B cell (primary cell): Measurements from ENCODE around the gene WDR5B. TPM values are rescaled to one million over a fixed set of nuclear protein-coding genes. Genes with fewer than 3 reads are reported as not detected.

ENCODE experiments used
- ATAC-seq: fragments of 200-7000 bp; cut with Tn5 transposase; one replicate; pipeline ENCODE4 v1.10.0; 2021; ENCODE audit warnings: low read depth, mild to moderate bottlenecking, moderate number of reproducible peaks, moderate library complexity
- CTCF ChIA-PET: fragments of 350-600 bp; sonication (Branson Sonifier 250); formaldehyde crosslinking; loops from one replicate; lab custom pipeline; 2021; ENCODE audit warnings: antibody characterized with exemption, inconsistent platforms; lab: Charles Lee
- POLR2A ChIA-PET: fragments of 350-600 bp; sonication (Branson Sonifier 250); formaldehyde crosslinking; loops from one replicate; lab custom pipeline; 2021; ENCODE audit warnings: antibody characterized with exemption; lab: Charles Lee
- DNase-seq: peaks from one replicate; pipeline ENCODE4 v3.0.0; 2013
- H2AFZ ChIP-seq: 2 replicates; pipeline ENCODE4 v1.6.1; 2012; ENCODE audit warnings: mild to moderate bottlenecking, low read depth, low read length; ENCODE audit not compliant: insufficient read depth, poor library complexity, severe bottlenecking
- H3K27ac ChIP-seq, 2 donors: 1 replicate in 1 of 2; 2 replicates in 1 of 2; pipeline ENCODE4 v1.5.1; 2012 to 2013; ENCODE audit warnings: low read length in 2 of 2, mild to moderate bottlenecking in 2 of 2, moderate library complexity in 1 of 2
- H3K27me3 ChIP-seq, 4 experiments: fragments of 200-600 bp in 1 of 4; sonication (generic) in 1 of 4; replicated peaks in 1 of 4; 1 replicate in 2 of 4; 2 replicates in 2 of 4; pipeline versions ENCODE4 v1.6.1 to v1.7.0; 2013 to 2016; ENCODE audit warnings: low read length in 3 of 4, mild to moderate bottlenecking in 2 of 4, mixed read lengths in 1 of 4, moderate library complexity in 1 of 4; ENCODE audit not compliant: insufficient read depth in 4 of 4, control insufficient read depth in 3 of 4; ENCODE audit errors: control extremely low read depth in 1 of 4
- H3K36me3 ChIP-seq, 2 experiments: replicated peaks in 1 of 2; 1 replicate in 1 of 2; 2 replicates in 1 of 2; pipeline versions ENCODE4 v1.6.1 to v1.7.1; 2013; ENCODE audit warnings: low read length in 1 of 2; ENCODE audit not compliant: insufficient read depth in 2 of 2, control insufficient read depth in 1 of 2; ENCODE audit errors: control extremely low read depth in 1 of 2, extremely low read depth in 1 of 2
- H3K4me1 ChIP-seq, 2 donors: fragments of 200-600 bp in 1 of 2; sonication (generic) in 1 of 2; 1 replicate in 1 of 2; 2 replicates in 1 of 2; pipeline versions ENCODE4 v1.5.1 to v1.6.1; 2013 to 2017; ENCODE audit warnings: low read length in 2 of 2; ENCODE audit not compliant: control insufficient read depth in 2 of 2, insufficient read depth in 2 of 2
- H3K4me2 ChIP-seq: replicated peaks from 2 replicates; pipeline ENCODE3; 2012; ENCODE audit warnings: mild to moderate bottlenecking, low read depth, low read length; ENCODE audit not compliant: poor library complexity, severe bottlenecking
- H3K4me3 ChIP-seq, 5 experiments: fragments of 200-600 bp in 1 of 5; sonication (generic) in 1 of 5; 1 replicate in 3 of 5; 2 replicates in 2 of 5; pipeline versions ENCODE4 v1.5.1 to v1.7.0; 2011 to 2016; ENCODE audit warnings: low read length in 4 of 5, mild to moderate bottlenecking in 4 of 5, low read depth in 2 of 5, control low read depth in 1 of 5, moderate library complexity in 1 of 5; ENCODE audit not compliant: insufficient read depth in 1 of 5; ENCODE audit errors: control extremely low read depth in 1 of 5, extremely low read depth in 1 of 5
- H3K79me2 ChIP-seq: fragments of 200-600 bp; sonication (generic); one replicate; pipeline ENCODE4 v1.6.0; 2016; ENCODE audit warnings: low read length; ENCODE audit not compliant: control insufficient read depth, insufficient read depth
- H3K9ac ChIP-seq: fragments of 200-600 bp; sonication (generic); 2 replicates; pipeline ENCODE4 v1.6.1; 2017; ENCODE audit warnings: mild to moderate bottlenecking, low read length, moderate library complexity
- H3K9me3 ChIP-seq, 3 donors: one replicate each; pipeline versions ENCODE4 v1.6.1 to v1.7.1; 2013; ENCODE audit warnings: low read length in 2 of 3; ENCODE audit not compliant: control insufficient read depth in 2 of 3, insufficient read depth in 1 of 3; ENCODE audit errors: control extremely low read depth in 1 of 3
- H4K20me1 ChIP-seq: 2 replicates; pipeline ENCODE4 v1.6.0; 2012; ENCODE audit warnings: mild to moderate bottlenecking, low read length; ENCODE audit not compliant: insufficient read depth, control insufficient read depth, poor library complexity, severe bottlenecking
- H3K27ac Mint-ChIP-seq: one replicate; pipeline ENCODE4 v1.8.0; 2021; ENCODE audit warnings: mixed read lengths
- H3K27me3 Mint-ChIP-seq: one replicate; pipeline ENCODE4 v1.8.0; 2021; ENCODE audit warnings: mixed read lengths
- H3K4me1 Mint-ChIP-seq: one replicate; pipeline ENCODE4 v1.8.0; 2021; ENCODE audit warnings: mixed read lengths
- H3K4me3 Mint-ChIP-seq: one replicate; pipeline ENCODE4 v1.8.0; 2021; ENCODE audit warnings: mixed read lengths
- H3K9me3 Mint-ChIP-seq: one replicate; pipeline ENCODE4 v1.8.0; 2022; ENCODE audit warnings: mixed read lengths; ENCODE audit not compliant: insufficient read depth
- EZH2 ChIP-seq: IDR thresholded peaks from 2 replicates; pipeline ENCODE4 v1.6.1; 2012; ENCODE audit warnings: borderline replicate concordance, low read depth, mild to moderate bottlenecking, moderate library complexity, low read length; ENCODE audit not compliant: insufficient read depth, poor library complexity, severe bottlenecking
- WGBS: methylation state at CpG from one replicate; pipeline ENCODE4 v1.1.5; 2013; ENCODE audit warnings: missing lambda C conversion rate; ENCODE audit not compliant: insufficient coverage; 5-methylcytosine and 5-hydroxymethylcytosine counted together
- intact Hi-C: fragments of 100-400 bp; cut with micrococcal nuclease; formaldehyde crosslinking; loops from one replicate; pipeline ENCODE4 v1.10.0; 2022
- polyA plus RNA-seq: library from polyadenylated mRNA; depleted of rRNA; stranded (reverse); fragments of >200 nt; gene quantifications from 2 replicates; pipeline ENCODE4 v1.2.3, GENCODE V29; 2012
- total RNA-seq, 2 donors: library from RNA; stranded (reverse); fragments of 120-200 nt in 1 of 2; gene quantifications; 1 replicate in 1 of 2; 2 replicates in 1 of 2; pipeline versions ENCODE4 v1.2.3 to v1.2.4, GENCODE V29; 2013 to 2022
- TF ChIP-seq, protein P1 (sequence below): fragments of 200-600 bp; IDR thresholded peaks from one replicate; pipeline ENCODE4 v1.8.0; 2022; ENCODE audit warnings: antibody characterized with exemption, mild to moderate bottlenecking

WDR5B gene
- total and polyA plus RNA-seq, 2 donors (not counting 1 experiment from before 2014, with no cell fraction given) = 3.5 to 11.6 TPM

DNA sequence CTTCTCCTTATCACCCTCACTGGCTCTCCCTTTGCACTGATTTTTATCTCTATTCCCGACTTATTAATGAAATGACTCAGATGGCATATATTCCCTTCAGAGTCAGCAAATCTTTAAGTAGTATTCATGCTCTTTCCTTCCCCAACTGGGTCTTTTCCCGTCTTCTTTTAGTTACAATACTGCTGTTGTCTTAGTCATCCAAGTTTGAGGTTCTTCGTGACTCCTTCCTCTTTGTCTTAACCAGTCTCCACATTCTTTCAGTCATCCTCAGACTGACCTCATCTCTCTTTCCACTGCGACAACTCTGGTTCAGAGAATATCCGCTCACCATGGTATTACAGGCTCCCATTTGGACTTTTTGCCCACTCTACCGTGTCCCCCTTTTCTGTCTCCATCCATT, 12.4 kb downstream of the WDR5B start:
- whole genome bisulfite sequencing = 95% methylated on average over 5 of the region's 6 CpGs
- ATAC-seq (no peak), DNase-seq (no peak)
- H3K9ac ChIP-seq = no peak overlapping the region
- no peaks in the 10 kb centered on the region for H3K9me3 ChIP-seq
- CTCF ChIA-PET = no interaction called here
- Mint-ChIP-seq H3K27me3 (no peaks in the 10 kb centered on the region), H3K9me3 (no peaks in the 10 kb centered on the region), H3K27ac (no peak overlapping the region), H3K4me3 (no peak overlapping the region), H3K4me1 (peaks cover 3% of the 10 kb centered on the region)
- H3K27me3 ChIP-seq = no peaks in the 10 kb centered on the region
- POLR2A ChIA-PET = no interaction called here
- no peak overlapping the region for H3K27ac ChIP-seq
- peaks cover 3% of the 10 kb centered on the region for H3K79me2 ChIP-seq
- no peak overlapping the region for H3K4me3 ChIP-seq
- H3K4me1 ChIP-seq = peaks cover 0 to 3% of the 10 kb centered on the region in 2 donors
- no peak overlapping the region for H2AFZ ChIP-seq
- no peaks in the 10 kb centered on the region for H4K20me1 ChIP-seq
- intact Hi-C loops = no loop called here
- H3K4me2 ChIP-seq = no peak overlapping the region
- peaks cover 0 to 36% of the 10 kb centered on the region in 2 experiments for H3K36me3 ChIP-seq
- TF ChIP-seq, protein P1, sequence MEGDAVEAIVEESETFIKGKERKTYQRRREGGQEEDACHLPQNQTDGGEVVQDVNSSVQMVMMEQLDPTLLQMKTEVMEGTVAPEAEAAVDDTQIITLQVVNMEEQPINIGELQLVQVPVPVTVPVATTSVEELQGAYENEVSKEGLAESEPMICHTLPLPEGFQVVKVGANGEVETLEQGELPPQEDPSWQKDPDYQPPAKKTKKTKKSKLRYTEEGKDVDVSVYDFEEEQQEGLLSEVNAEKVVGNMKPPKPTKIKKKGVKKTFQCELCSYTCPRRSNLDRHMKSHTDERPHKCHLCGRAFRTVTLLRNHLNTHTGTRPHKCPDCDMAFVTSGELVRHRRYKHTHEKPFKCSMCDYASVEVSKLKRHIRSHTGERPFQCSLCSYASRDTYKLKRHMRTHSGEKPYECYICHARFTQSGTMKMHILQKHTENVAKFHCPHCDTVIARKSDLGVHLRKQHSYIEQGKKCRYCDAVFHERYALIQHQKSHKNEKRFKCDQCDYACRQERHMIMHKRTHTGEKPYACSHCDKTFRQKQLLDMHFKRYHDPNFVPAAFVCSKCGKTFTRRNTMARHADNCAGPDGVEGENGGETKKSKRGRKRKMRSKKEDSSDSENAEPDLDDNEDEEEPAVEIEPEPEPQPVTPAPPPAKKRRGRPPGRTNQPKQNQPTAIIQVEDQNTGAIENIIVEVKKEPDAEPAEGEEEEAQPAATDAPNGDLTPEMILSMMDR = no peak
- no peak for TF ChIP-seq EZH2

DNA sequence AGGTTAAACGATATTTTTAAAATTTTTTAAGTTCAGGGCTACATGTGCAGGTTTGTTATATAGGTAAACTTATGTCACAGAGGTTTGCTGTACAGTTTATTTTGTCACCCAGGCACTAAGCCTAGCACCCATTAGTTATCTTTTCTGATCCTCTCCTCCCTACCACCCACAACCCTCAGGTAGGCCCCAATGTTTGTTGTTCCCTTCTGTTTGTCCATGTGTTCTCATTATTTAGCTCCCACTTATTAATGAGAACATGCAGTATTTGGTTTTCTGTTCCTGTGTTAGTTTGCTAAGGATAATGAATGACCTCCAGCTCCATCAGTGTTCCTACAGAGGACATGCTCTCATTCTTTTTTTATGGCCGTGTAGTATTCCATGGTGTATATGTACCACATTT, 16.9 kb downstream of the WDR5B start:
- CTCF ChIA-PET = interaction anchor here (1.2 kb wide), 1 partner anchor 15 kb away, joined by 3 read pairs; the partner anchor contains the start of gene FAM162A
- H3K79me2 ChIP-seq = peaks cover 7% of the 10 kb centered on the region
- H4K20me1 ChIP-seq = no peaks in the 10 kb centered on the region
- no peaks in the 10 kb centered on the region for H3K27me3 ChIP-seq
- POLR2A ChIA-PET = no interaction called here
- no peak overlapping the region for H3K27ac Mint-ChIP-seq
- H3K4me2 ChIP-seq = no peak overlapping the region
- H2AFZ ChIP-seq = no peak overlapping the region
- no peak overlapping the region for H3K9ac ChIP-seq
- no peaks in the 10 kb centered on the region for H3K4me1 ChIP-seq
- H3K4me3 Mint-ChIP-seq = no peak overlapping the region
- no peaks in the 10 kb centered on the region for H3K4me1 Mint-ChIP-seq
- no peaks in the 10 kb centered on the region for H3K9me3 Mint-ChIP-seq
- peaks cover 0 to 9% of the 10 kb centered on the region in 2 experiments for H3K36me3 ChIP-seq
- TF ChIP-seq, protein P1 = no peak
- TF ChIP-seq EZH2 = no peak
- no peak overlapping the region for H3K27ac ChIP-seq
- DNase-seq (no peak), ATAC-seq (no peak)
- intact Hi-C loops = loop anchor here (10.0 kb wide), 1 partner anchor 56 kb away; no protein-coding TSS in a partner anchor
- no peaks in the 10 kb centered on the region for H3K9me3 ChIP-seq
- no peak overlapping the region for H3K4me3 ChIP-seq
- no CpG with 5 or more reads among the region's 2 CpGs for WGBS
- no peaks in the 10 kb centered on the region for H3K27me3 Mint-ChIP-seq
